ENCODE results near the gene ADPRS.

ADPRS gene

DNA sequence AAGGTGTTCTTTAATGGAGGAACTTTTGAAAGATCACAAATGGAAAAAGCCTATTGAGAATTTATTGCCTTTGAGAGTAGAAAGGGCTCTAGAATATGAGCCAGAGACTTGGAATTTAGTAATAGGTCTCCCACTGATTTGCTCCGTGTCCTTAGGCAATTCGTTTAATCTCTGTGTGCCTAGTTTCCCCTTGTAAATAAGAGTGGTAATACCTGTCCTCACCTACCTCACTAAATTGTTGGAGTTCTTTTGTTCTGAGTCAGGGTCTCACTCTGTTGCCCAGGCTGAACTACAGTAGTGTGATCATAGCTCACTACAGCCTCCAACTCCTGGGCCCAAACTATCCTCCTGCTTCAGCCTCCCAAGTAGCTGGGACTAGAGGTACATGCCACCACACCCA is 19.8 kb upstream of the ADPRS start:
- TF ChIP-seq CTCF (IDR thresholded peaks at IDR 0.05; ENCODE audit: low read depth, low read length): no peak
- H3K4me3 ChIP-seq (ENCODE audit: low read depth, low read length): no peak overlapping the region

DNA sequence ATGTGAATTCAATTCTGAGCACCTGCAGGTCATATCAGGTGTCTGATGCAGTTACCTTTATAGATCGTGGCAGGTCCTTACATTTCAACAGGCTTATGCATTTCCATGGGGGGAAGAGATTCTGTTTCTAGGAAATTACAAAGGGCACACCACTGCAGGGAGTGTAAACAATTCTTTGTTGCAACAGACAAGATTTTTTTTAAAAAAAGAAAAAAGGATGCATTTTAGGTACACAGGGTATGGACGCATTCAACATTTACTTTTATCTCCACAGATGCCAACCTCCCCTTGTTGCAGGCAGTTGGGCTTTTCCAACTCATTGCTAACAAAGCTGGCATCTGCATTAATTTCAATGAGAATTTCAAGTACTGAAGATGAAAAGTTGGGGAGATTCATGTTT is 18.3 kb upstream of the ADPRS start:
- TF ChIP-seq CTCF (IDR thresholded peaks at IDR 0.05; ENCODE audit: low read depth, low read length): no peak

DNA sequence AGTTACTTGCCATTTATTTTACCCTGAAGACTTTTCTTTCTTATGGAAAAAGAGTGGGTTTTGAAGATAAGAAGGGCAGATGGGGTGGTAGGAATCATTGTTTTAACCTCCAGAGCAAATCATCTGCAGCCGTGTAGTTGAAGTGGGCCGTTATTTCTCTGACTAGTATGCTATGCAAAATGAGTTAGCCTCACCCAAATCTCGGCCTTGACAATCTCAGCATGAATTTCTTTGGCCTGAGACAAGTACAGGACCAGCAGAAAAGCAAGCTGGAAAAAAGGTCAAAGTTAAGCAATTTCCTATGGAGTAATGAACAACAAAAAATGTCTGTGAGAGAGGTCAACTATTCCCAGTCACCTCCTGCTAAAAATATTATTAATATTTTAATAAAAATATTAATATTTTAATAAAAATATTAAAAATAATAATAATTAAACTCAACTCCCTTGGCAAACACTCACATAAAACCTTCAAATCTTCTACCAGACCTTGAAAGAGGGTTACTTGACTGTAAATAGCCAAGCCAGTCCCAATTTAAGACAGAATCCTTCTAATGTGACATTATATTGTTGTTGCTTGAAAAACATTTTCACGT is 11.6 kb upstream of the ADPRS start:
- no peak for TF ChIP-seq CTCF (IDR thresholded peaks at IDR 0.05; ENCODE audit: low read depth, low read length)
- H3K4me3 ChIP-seq (ENCODE audit: low read depth, low read length): no peak overlapping the region

More for the DNA sequence above, 18.3 kb upstream of the ADPRS start:
- H3K4me3 ChIP-seq (ENCODE audit: low read depth, low read length): no peak overlapping the region

DNA sequence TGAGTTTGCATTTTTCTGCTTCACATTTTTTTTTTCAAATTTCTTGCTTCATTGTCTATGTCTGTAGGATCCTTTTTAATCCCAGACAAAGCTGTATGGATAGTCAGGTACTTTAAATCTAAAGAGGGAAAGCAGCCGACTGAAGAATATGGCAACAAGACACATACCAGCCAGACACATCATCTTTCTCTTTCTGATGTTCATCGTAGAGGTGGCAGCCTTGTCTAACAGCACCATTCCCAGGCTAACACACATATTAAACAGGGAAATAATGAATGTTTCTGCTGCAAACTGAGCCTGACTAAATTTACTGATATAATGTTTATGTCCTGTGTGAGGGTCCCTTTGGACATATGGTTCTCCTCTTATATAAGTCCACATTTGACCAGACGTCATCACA is 8.5 kb upstream of the ADPRS start:
- no peak overlapping the region for H3K4me3 ChIP-seq (ENCODE audit: low read depth, low read length)
- no peak for TF ChIP-seq CTCF (IDR thresholded peaks at IDR 0.05; ENCODE audit: low read depth, low read length)

- TF ChIP-seq CTCF (IDR thresholded peaks at IDR 0.05; ENCODE audit: low read depth, low read length): no peak
- H3K4me3 ChIP-seq (ENCODE audit: low read depth, low read length): no peak overlapping the region
Observed at GRCh38 chr1:36080801-36081200, 7.9 kb upstream of the ADPRS start.

- no peak overlapping the region for H3K4me3 ChIP-seq (ENCODE audit: low read depth, low read length)
- no peak for TF ChIP-seq CTCF (IDR thresholded peaks at IDR 0.05; ENCODE audit: low read depth, low read length)
Observed at GRCh38 chr1:36081926-36082485, 6.7 kb upstream of the ADPRS start.

- no peak overlapping the region for H3K4me3 ChIP-seq (ENCODE audit: low read depth, low read length)
- TF ChIP-seq CTCF (IDR thresholded peaks at IDR 0.05; ENCODE audit: low read depth, low read length): no peak
Observed at GRCh38 chr1:36083219-36083618, 5.5 kb upstream of the ADPRS start.

Measured in WI38 (cell line).